ELR (cell line): ENCODE measurements around the gene CBX8.

ENCODE experiments used
- DNase-seq: peaks from one replicate; pipeline ENCODE4 v3.0.0-alpha.2; 2015; ENCODE audit warnings: low read depth

Gene CBX8

DNA sequence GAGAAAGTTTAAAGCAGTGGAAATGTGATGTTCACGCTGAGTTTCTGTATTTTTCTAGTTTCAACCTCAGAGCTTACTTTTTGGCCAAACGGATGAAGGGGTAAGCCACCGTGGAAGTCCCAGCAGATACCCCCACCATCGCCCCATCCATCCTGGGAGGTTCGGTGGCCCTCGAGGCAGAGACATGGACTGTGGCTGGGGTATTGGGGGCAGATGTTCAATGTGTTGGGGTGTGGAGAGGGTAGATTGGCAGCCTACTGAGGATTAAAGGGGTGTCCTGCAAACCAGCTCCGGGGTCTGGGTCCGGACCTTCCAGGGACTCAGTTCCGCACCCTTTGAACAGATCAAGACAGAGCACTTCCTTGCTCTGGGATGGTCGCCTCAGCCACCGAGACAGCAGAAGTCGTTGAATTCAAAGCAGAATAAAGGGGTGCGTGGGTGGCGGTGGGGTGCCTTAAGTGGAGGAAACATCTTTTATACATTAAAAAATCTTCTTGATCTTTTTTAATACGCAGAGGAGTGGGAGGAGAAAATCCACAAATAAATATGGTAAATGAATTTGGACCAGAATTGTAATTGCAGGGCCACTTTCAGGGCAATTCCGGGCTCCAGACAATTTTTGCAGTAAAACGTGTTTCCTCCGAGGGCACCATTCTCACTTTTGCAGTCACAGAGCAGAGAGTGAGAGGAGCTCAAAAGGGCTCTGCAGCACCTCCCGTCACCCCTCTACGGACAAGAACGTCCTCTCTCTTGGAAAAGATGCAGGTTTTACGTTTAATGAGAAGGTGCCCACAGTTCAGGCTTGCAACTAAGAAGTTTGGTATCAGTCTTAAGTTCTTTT, 8.2 kb upstream of the CBX8 start:
- DNase-seq: no peak

DNA sequence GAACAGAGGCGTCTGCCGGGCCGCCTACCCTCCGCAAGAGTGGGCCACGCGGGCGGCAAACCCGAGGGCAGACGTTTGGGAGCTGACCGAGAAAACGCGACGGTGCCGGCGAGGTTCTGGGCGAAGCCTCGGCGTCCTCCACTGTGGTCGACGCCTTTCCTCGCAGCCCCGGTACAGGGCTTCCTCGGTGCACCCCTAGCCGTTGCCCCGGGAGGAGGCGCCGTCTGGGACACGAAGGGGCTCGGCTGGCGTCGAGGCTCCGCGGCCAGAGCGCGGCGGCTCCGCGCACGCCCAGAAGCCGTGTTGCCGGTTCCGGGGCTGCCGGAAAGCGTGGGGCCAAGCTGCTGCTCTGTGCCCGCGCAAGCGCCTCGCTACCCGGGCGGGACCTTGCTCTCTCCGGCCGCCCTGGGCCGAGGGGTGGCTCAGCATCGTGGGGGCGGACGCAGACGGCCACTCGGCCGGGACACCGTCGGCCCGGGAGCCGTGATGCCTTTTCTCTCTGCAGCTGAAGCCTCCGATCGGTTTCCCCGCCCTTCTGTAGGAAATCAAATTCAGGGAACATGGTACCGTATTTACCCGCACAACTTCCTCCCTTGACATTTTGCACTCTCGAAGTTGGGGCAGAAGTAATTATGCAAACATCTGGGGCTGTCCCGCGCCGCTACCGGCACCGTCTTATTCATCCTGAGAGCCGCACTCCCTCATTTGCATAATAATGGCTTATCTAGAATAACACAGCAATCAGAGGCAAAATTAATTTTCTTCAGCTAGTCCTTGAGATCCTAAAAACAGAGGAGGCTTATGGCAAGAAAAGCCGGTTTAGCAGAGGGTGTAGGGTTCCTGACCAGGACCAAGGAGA, 7.3 kb upstream of the CBX8 start:
- DNase-seq: no peak

DNA sequence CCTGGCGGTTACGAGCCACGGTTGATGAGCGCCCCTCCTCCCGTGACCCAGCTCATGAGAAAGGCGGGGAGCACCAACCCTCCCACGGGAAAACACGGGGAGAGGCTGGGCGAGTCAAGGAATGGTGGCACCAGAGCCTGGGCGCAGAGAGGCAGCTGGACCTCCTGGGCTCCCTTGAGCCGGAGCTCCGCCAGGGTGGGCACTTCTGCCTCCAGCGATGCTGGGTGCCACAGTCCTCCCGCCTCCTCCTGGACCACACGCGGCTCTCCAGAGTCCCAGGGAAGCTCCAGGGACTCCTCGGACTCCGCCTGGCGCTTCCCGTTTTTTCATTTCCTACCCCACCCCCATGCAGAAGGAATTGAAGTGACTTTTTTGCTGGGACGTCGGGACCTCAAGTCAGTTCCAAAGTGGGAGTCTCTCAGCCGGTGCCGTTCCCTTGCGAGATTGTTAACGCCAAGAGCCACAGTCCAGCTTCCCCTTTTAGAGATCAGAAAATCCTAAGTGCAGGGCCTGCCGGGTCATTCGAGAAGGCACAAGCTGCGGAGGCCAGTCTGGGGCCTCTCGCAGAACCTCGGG, 6.6 kb upstream of the CBX8 start:
- DNase-seq: no peak

DNA sequence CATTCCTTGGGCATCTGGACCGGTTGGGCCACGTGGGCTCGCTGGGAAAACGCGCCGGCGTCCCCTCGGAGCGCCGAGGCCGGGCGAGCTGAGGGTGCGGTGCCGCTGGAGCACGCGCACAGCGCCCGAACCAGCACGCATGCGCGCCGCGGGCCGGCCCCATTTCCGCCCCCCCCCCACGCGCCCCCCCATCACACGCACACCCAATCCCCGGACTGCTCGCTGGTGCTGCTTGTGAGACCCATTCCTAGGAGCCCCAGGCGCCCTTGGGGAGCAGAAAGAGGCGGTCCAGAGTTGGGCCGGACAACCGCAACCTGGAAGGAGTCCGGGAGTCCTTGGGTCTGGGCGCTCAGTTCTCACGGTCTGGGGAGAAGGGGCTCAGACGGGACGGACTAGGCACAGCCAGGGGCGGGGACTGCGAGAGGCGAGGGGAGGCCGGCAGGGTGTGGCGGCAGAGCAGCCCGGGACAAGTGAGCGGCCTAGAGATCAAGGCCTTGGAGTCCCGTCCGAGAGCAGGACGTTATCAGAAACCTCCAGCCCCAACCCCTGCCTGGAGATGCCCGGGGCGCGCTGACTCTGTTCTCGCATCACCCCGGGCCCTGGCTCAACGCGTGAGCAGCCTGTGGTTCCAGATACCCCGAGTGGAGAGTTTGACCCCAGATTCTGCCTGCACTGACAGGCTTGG, 6.0 kb upstream of the CBX8 start:
- DNase-seq: no peak

DNA sequence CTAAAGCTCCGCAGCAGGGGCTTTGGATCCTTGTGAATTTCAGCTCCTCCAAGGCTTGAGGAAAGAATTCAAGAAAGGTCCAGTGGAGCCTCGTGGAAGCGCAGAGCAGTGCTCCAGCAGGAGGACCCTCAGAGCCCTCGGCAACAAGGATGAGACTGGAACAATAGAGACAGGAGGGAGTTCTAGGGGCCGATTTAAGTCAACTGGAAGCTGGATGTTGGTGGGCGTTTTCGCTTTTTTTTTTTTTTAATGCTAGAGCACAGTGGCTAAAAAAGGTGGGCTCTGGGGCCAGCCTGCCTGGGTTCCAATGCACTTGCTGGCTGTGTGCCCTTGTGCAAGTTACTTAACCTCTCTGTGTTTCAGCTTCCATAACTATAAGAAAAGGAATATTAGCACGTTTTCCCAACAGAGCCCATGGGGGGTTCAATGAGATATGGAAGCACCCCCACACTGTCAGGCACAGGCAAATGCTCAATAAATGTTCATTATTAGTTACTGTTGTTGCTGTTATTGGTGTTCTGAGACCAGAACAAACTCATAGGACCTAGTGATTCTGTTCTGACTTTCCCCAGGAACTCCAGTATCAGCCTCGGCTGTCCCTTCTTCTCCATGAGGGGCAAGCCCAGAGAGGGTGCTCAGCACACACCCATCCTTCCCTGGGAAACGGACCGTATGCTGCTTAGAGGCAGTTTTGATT, 5.3 kb upstream of the CBX8 start:
- no peak for DNase-seq

DNA sequence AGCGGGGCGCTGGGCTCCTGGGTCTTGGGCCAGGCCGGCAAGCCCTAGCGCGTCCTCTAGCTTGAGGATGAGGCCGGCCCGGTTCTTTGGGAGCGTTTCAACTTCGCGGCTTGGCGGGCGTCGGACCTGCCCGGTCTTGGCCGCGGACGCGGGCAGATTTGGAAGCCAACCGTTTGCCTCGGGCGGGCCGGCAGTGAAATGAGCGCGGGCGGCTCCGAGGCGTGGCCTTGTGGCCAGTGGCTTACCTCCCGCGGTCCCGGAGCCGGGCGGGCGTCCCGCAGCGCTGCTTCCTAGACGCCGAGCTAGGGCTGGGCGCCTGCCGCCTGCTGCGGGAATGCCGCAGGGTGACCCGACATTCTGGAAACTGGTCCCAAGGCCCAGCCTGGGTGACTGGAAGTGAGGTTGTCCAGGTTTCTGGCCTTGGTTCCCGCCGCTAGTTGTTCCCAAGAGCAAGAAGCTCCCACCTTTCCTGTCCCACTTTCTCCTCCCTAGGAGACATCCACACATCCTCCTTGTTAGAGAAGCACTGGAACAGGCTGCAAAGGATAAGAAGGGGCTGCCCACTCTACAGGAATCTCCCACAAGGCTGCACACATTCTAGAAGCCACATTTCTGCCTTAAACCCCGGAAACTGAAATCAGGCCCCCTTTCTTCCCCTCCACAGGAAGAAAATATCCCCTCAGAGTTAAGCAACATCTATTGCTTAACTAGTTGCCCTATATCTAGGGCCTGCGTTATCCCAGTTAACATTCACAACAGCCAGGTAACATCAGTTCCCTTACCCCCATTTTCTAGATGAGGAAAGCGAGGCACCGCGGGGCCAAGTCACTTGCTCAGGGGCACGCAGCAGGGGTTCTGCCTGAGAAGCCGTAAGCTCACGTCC, 4.5 kb upstream of the CBX8 start:
- DNase-seq: no peak

DNA sequence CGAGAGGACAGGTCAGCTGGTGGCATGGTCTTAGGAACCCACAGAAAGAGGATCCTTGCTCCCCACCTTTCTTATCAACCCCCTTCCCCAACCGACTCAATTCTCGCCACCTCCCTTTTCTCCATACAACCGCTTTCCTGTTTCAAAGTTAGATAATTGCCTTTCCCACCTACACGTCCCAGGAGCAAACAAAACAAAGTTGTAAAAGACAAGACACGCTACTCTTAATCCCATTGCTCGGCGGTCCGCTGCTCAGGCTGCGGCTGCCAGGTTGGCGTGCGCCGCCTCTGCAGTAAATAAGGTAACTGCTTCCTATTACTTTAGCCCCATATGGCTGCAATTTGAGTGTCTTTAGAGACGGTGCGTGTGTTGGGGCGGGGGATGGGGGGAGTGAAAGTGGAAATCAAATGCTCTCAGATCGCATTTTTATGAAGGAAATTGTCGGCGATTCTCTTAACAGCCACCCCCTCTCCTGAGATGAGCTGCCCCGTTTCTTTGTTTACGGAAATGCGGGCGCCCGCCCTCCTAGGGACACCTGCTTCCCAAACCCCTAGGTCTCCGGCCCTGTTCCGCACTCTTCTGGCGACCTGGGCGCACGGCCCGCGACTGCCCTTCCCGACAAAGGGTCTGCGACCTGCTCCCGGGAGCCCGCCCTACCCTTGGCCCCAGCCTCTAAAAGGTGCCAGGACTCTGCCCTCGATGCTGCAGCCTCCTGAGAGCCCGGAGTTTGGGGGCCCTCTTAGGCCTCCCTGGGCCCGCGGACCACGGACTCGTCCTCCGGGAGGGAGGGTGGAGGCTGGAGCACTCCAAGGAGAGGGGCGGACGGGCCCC, 3.7 kb upstream of the CBX8 start:
- DNase-seq: peak; percentile 60

DNA sequence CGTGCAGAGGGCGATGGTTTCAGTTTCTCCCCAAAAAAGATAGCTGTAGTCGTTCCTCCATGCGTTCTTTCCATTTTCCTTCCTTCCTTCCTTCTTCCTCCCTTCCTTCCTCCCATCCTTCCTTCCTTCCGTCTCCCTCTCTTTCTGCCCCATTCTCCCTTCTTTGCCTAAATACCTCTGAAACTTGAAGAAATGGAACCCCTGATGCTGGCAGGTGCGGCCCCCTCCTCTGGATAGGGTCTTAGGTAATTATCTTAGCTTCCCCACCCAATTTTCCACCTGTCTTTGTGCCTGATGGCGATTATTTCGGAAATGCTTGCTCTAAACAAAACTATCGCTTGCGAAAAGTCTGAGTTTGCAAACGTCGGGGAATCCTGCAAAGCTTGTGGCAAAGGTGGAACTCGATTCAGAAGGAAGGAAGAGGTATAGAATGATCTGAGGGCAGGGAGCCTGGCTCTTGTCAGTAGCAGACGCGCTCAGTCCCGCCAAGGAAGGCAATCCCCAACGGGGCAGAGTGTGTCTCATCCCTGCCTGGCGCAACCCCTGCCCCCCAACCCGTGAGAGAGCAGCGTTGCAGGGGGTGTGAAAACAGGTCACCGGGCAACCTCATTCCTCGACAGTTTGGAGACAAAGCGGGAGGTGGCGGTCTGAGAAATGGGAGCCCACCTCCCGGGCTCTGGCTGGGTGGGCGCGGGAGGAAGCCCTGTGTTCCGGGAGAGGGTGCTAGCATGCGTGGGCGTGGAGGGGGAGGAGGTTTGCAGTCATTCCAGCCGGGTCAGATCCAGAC, 2.9 kb upstream of the CBX8 start:
- DNase-seq: no peak

DNA sequence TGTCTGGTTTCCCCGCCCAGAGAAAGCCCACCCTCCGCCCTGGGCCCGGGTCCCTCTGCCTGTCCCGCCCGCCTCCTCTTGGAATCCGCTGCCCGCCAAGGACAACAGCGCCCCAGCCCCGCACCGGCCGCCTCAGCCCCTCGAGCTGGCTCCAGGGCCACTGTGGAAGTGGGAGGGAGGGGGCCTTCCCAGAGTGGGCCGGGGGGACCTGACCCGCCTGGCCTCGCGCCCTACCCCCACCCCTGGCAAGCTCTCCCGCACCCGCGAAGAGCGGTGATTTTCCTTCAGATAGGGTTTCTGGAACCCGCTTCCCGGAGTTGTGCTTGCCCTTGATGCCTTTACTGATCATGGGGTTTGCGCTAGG, 2.3 kb upstream of the CBX8 start:
- no peak for DNase-seq

DNA sequence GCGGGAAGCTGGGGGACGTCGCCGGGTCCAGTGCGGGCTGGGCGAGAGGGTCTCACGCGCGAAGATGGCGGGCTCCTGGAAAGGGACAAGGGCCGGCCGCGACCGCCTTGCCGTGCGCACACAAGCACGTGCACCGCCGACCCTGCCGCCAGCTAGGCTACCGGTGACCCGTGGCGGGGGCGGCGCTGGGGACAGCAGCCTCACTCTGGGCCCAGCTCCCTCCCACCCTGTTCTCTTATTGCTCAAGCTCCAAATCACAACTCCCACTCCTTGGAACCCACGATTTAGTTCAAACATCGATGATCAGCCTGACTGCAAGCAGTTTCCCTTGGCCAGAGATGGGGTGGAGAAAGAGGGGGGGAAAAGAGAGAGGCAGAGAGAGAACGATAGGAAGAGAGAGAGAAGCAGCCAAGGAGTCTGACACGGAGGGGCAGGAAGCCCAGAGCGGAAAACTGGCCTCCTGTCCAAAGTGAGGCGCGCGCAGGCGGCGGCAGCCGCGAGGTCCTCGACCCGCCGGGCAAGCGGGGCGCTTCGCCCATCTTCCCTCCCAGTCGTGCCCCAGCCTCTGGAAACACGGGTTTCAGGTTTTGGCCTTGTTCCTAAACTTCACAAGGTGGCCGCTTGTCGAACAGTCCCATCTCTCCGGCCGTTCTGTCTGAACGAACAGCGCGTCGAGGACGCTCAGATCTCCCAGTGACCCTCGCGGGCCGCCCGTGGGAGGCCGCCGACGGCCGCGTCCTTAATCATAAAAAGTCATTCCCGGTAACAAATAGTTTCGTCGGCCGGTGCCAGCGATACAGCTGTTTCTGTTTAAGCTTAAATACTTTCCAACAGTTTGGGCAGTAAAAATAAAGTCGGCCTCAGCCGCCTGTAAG, 1.7 kb upstream of the CBX8 start:
- no peak for DNase-seq

DNA sequence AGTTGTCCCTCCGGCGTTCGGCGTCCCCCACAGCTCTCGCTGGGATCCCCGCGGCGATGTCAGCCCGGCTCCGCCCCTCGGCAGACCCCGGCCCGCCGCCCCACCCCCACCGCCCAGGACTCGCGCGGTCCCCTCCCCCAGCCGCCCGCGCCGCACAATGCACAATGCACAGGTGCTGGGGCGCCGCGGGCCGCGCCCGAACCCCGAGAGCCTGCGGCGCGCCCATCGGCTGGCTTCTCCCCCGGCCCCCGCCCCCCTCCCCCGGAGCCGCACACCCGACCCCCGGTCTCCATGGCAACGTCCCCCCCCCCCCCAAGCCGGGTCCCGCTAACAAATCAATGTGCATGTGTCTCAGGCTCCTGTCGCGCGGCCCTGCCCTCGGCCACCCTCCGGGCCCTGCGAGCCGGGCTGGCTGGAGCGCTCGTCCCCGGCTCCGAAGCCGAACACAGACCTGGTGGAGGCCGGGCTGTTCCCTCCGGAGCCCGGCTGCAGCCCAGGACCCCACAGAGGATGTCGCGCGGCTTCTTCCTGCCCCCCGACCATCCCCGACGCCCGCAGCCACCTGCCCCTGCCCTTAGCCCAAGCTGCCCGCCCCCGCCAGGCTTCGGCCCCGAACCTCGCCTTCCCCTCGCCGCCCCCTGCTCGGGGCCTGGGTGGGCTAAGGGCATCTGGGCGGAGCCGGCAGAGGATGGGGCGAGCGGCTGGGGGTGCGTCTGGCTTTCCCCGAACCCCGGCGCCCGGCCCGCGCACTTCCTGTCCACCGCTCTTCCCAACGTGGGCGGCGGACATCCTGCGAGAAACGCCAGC, 818 bp upstream of the CBX8 start:
- no peak for DNase-seq

DNA sequence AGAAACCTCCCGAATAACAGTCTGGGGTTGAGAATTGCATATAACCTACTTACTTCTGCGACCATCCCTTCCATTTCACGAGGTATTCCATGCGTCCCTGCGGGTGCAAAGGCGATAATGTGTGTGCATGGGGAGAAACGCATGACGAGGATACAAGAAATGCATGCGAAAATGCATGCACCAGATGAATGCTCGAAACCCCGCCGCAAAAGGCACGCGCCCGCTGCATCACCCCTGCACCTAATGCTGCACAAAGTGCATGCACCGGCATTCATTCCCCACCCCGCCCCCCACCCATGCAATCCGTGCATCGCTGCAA, 474 bp downstream of the CBX8 start:
- DNase-seq: no peak

DNA sequence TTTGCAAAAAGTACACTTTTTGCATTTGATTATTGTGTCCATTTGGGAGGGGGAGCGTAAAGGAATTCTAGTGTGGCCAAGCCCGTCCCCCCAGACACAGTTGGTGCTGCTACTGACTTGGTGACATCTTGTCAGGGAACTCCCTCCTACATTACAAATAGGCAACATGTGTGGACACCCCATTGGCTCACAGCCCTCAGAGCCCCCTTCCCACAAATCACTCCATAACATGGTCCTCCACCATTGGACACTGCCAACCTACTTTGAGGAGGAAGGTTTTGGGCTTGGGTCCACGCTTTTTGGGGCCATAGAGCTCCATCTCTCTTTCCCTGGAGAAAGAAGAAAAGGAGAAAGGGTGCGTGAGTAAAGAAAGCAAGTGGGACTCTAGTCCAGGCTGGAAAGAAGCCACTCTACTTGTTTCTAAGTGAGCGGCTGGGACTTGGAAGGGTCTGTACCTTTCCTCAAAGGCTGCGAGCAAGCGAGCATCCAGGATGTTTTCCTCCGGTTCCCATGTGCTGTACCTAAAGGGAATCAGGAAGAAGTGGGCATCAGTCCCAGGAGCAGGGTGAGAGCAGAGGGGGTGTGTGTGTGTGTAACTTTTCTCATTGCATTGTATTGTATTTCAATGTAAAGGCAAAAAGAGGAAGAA, 958 bp downstream of the CBX8 start:
- no peak for DNase-seq

DNA sequence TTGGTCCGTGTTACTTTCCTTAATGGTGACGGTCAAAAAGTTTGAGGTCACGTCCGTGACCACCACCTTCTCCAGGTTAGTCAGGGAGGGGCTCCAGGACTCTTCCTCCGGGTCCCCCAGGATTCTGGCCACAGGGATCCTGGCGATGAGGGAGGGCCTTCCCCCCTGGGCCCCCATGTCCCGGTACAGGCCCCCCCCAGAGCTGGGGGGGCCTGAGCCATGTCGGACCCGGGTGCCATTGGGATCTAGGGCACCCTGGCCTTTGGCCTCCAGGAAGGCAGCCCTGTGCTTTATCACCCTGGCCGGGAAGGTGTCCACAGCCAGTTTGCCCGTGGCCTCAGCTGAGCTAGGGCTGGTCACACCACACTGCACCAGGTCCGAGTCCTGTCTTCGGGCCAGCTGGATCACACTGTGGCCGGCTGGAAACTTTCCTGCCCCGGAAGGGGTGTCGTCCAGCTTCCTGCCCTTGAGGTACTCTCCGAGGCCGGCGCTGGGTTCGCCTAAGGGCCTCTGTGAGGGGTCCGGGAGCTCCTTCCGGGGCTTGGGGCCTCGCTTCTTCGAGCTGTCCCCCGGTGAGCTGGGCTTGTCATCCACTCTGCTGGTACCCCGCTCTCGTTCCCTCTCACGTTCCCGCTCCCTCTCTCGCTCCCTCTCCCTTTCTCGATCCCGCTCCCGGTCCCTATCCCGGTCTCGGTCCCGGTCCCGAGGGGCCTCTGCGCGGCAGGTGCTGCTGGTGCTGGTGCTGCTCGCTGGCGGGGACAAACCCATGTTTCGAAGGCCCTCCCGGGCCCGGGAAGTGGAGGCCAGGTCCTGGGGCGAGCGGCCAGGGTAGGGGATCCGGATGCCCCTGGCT, 2.0 kb downstream of the CBX8 start:
- DNase-seq: no peak

DNA sequence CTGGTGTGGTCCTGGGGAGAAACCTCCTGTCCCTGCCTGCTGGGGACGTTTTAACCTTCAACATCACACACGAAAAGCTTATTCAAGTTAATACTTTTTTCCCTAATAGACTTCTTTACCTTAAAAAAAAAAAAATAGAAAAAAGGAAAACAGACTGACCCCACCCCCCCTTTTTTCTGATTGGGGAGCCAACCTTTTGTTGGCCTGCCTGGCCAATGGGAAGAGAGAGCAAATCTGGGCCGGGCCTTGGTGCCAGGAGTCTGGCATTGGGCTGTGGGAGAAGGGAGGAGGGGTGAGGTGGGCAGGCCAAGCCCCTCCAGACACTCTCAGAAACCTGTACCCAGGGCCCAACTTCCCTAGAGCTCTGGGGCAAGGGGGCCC, 3.0 kb downstream of the CBX8 start:
- peak; percentile 75 for DNase-seq
